SK-N-SH (cell line): Measurements from ENCODE around the gene TAF11L13.

Experiments
- CHD2 ChIP-seq: fragments of 150-350 bp; IDR thresholded peaks from 2 replicates; pipeline ENCODE4 v1.6.1; 2018; ENCODE audit warnings: low read length; ENCODE audit not compliant: partially characterized antibody
- CTCF ChIP-seq: fragments of 200-600 bp; sonication (generic); IDR thresholded peaks from 2 replicates; pipeline ENCODE4 v1.6.1; 2017; ENCODE audit warnings: antibody characterized with exemption, mild to moderate bottlenecking, moderate library complexity
- JUND ChIP-seq: IDR thresholded peaks from 2 replicates; pipeline ENCODE4 v1.4.0; 2012
- MAX ChIP-seq: IDR thresholded peaks from 2 replicates; pipeline ENCODE4 v1.4.0; 2012; ENCODE audit warnings: low read depth
- MEF2A ChIP-seq: IDR thresholded peaks from 2 replicates; pipeline ENCODE4 v1.4.0; 2012; ENCODE audit warnings: low read depth, borderline replicate concordance
- POLR2AphosphoS5 ChIP-seq: IDR thresholded peaks from 2 replicates; pipeline ENCODE4 v1.6.1; 2012; ENCODE audit warnings: low read depth, low read length
- RAD21 ChIP-seq: IDR thresholded peaks from 2 replicates; pipeline ENCODE4 v1.6.1; 2012; ENCODE audit warnings: mild to moderate bottlenecking, low read length
- TAF1 ChIP-seq: IDR thresholded peaks from 2 replicates; pipeline ENCODE4 v1.6.1; 2012; ENCODE audit warnings: low read depth, mild to moderate bottlenecking, low read length, moderate library complexity, borderline replicate concordance
- USF2 ChIP-seq: fragments of 150-350 bp; IDR thresholded peaks from 2 replicates; pipeline ENCODE4 v1.6.1; 2017; ENCODE audit warnings: antibody characterized with exemption, low read length, low read depth, borderline replicate concordance

- TF ChIP-seq CTCF = no peak
- TF ChIP-seq TAF1 = no peak
- no peak for TF ChIP-seq CHD2
- TF ChIP-seq MAX = no peak
- TF ChIP-seq USF2 = no peak
- TF ChIP-seq MEF2A = no peak
- TF ChIP-seq JUND = no peak
- no peak for TF ChIP-seq POLR2AphosphoS5
- no peak for TF ChIP-seq RAD21
These were observed 2.3 kb downstream of the TAF11L13 start, which contains the start of gene TAF11L14 for GRCh38 chr5:17634160-17634559.
